Body of pancreas (tissue), 4 donors: Measurements from ENCODE around the gene HEATR5B.

Experiments used
- POLR2A ChIP-seq, 3 donors: fragments of 450-650 bp; IDR thresholded peaks; one replicate each; pipeline ENCODE4 v1.6.1; 2016; ENCODE audit warnings: antibody characterized with exemption in 3 of 3, mild to moderate bottlenecking in 2 of 3
- TF ChIP-seq, protein P1 (sequence below), 7 experiments: fragments of 450-650 bp in 4 of 7; fragments of 200-600 bp in 3 of 7; sonication (generic) in 3 of 7; IDR thresholded peaks; one replicate each; pipeline ENCODE4 v1.5.1; 2016 to 2019; ENCODE audit warnings: antibody characterized with exemption in 7 of 7

DNA sequence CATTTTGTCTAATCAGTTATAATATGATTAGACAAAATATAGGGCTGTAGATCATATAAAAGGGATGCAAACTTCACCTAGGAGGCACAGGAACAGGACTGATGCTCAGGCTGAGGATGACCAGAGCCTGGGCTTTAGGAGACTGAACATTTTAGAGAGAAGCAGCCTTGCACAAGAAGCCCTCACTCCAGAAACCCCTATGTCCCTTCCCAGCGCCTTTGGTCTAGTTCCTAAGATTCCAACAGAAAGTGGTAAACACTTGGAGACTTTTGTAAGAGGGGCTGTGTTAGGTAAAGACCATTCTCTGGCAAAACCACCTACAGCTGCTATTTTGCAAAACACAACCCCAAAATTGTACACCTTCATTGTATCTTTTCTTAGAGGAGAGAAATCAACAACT lies 33.4 kb upstream of the HEATR5B start:
- TF ChIP-seq, protein P1, sequence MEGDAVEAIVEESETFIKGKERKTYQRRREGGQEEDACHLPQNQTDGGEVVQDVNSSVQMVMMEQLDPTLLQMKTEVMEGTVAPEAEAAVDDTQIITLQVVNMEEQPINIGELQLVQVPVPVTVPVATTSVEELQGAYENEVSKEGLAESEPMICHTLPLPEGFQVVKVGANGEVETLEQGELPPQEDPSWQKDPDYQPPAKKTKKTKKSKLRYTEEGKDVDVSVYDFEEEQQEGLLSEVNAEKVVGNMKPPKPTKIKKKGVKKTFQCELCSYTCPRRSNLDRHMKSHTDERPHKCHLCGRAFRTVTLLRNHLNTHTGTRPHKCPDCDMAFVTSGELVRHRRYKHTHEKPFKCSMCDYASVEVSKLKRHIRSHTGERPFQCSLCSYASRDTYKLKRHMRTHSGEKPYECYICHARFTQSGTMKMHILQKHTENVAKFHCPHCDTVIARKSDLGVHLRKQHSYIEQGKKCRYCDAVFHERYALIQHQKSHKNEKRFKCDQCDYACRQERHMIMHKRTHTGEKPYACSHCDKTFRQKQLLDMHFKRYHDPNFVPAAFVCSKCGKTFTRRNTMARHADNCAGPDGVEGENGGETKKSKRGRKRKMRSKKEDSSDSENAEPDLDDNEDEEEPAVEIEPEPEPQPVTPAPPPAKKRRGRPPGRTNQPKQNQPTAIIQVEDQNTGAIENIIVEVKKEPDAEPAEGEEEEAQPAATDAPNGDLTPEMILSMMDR (IDR thresholded peaks at IDR 0.05), result no peak
- no peak for TF ChIP-seq POLR2A (IDR thresholded peaks at IDR 0.05)
